Keratinocyte (primary cell): ENCODE results near the gene RALGPS1. TPM values are rescaled to one million over a fixed set of nuclear protein-coding genes. Genes with fewer than 3 reads are reported as not detected.
A peak's percentile ranks its signal among the peaks of the same experiment; 100 is the strongest.

ENCODE experiments used
- DNase-seq: peaks from one replicate; pipeline ENCODE4 v3.0.0-alpha.2; 2011; ENCODE audit warnings: low read depth, missing footprints, low spot score
- FAIRE-seq: peaks from 2 replicates; lab custom pipeline; 2011; peaks lifted over from hg19 to GRCh38; lab: Jason Lieb, UNC
- H2AFZ ChIP-seq: 2 replicates; pipeline ENCODE4 v1.6.0; 2012; ENCODE audit warnings: low read length, control low read depth, inconsistent platforms; ENCODE audit not compliant: control insufficient read depth
- H3K27ac ChIP-seq: 2 replicates; pipeline ENCODE4 v1.5.1; 2011; ENCODE audit warnings: low read length; ENCODE audit not compliant: control insufficient read depth, insufficient read depth
- H3K27me3 ChIP-seq: 3 replicates; pipeline ENCODE4 v1.6.0; 2011; ENCODE audit warnings: low read length; ENCODE audit not compliant: control insufficient read depth, insufficient read depth; ENCODE audit errors: extremely low read depth
- H3K36me3 ChIP-seq, 2 experiments: 2 replicates in 1 of 2; 3 replicates in 1 of 2; pipeline ENCODE4 v1.5.1; 2011; ENCODE audit warnings: low read length in 2 of 2, mild to moderate bottlenecking in 1 of 2; ENCODE audit not compliant: control insufficient read depth in 2 of 2, insufficient read depth in 2 of 2; ENCODE audit errors: extremely low read depth in 1 of 2
- H3K4me1 ChIP-seq: 3 replicates; pipeline ENCODE4 v1.5.1; 2011; ENCODE audit warnings: low read length; ENCODE audit not compliant: control insufficient read depth, insufficient read depth; ENCODE audit errors: extremely low read depth
- H3K4me2 ChIP-seq: 3 replicates; pipeline ENCODE4 v1.6.0; 2011; ENCODE audit warnings: low read depth, low read length; ENCODE audit not compliant: control insufficient read depth, insufficient read depth; ENCODE audit errors: extremely low read depth
- H3K4me3 ChIP-seq, 3 experiments: fragments of 200-600 bp in 1 of 3; sonication (generic) in 1 of 3; 2 replicates in 2 of 3; 3 replicates in 1 of 3; pipeline ENCODE4 v1.5.1; 2011 to 2016; ENCODE audit warnings: low read length in 3 of 3, mild to moderate bottlenecking in 3 of 3, control low read depth in 2 of 3, inconsistent platforms in 1 of 3, low read depth in 1 of 3, mixed read lengths in 1 of 3, mixed run types in 1 of 3, moderate library complexity in 1 of 3; ENCODE audit not compliant: control insufficient read depth in 2 of 3, insufficient read depth in 2 of 3; ENCODE audit errors: extremely low read depth in 1 of 3
- H3K79me2 ChIP-seq: 2 replicates; pipeline ENCODE4 v1.6.0; 2012; ENCODE audit warnings: low read length; ENCODE audit not compliant: control insufficient read depth, insufficient read depth
- H3K9ac ChIP-seq: 3 replicates; pipeline ENCODE4 v1.6.0; 2011; ENCODE audit warnings: low read length; ENCODE audit not compliant: control insufficient read depth, insufficient read depth; ENCODE audit errors: extremely low read depth
- H3K9me1 ChIP-seq: 3 replicates; pipeline ENCODE4 v1.6.0; 2011; ENCODE audit warnings: low read length; ENCODE audit not compliant: control insufficient read depth, insufficient read depth; ENCODE audit errors: extremely low read depth
- H3K9me3 ChIP-seq: 2 replicates; pipeline ENCODE4 v1.5.1; 2012; ENCODE audit warnings: low read depth, low read length; ENCODE audit not compliant: control insufficient read depth
- H4K20me1 ChIP-seq: 3 replicates; pipeline ENCODE4 v1.6.0; 2011; ENCODE audit warnings: low read length; ENCODE audit not compliant: control insufficient read depth, insufficient read depth; ENCODE audit errors: extremely low read depth
- CTCF ChIP-seq, 3 experiments: IDR thresholded peaks in 1 of 3; conservative IDR thresholded peaks in 1 of 3; optimal IDR thresholded peaks in 1 of 3; 2 replicates in 2 of 3; 3 replicates in 1 of 3; pipeline versions ENCODE3 to v1.5.1; 2011; ENCODE audit warnings: low read length in 3 of 3, mild to moderate bottlenecking in 3 of 3, moderate library complexity in 2 of 3, control low read depth in 1 of 3, inconsistent platforms in 1 of 3; ENCODE audit not compliant: insufficient read depth in 2 of 3; ENCODE audit errors: extremely low read depth in 1 of 3
- EZH2 ChIP-seq: IDR thresholded peaks from one replicate; pipeline ENCODE4 v1.6.1; 2012; ENCODE audit warnings: inconsistent platforms, mild to moderate bottlenecking, low read length, moderate library complexity
- dilution Hi-C: fragments of 300-500 bp; cut with MboI; formaldehyde crosslinking; loops from one replicate; pipeline ENCODE4 v1.7.0; 2020; ENCODE audit warnings: low sequenced_read_pairs; ENCODE audit not compliant: extremely low pct_ligation_motif_present
- polyA plus RNA-seq, 5 experiments: library from polyadenylated mRNA; depleted of rRNA in 3 of 5; stranded (reverse) in 3 of 5; stranded (forward) in 1 of 5; unstranded in 1 of 5; fragments of >200 nt; gene quantifications; 1 replicate in 1 of 5; 2 replicates in 3 of 5; 3 replicates in 1 of 5; pipeline versions ENCODE4 v1.2.1 to v1.2.3, GENCODE V29; 2011 to 2012; ENCODE audit warnings: missing spikeins in 2 of 5, low read depth in 1 of 5, low replicate concordance in 1 of 5

RALGPS1 gene
- polyA plus RNA-seq, 1 donor (not counting 4 experiments of a cell fraction or from before 2014, with no cell fraction given) = 0.56 TPM

GRCh38 chr9:127224178-127224882 lies 309.7 kb downstream of the RALGPS1 start:
- peak overlapping the region; percentile 52 to 78 (median 77) for H3K4me3 ChIP-seq
- H2AFZ ChIP-seq = peak overlapping the region; percentile 90
- H3K4me1 ChIP-seq = peaks cover 3% of the 10 kb centered on the region
- dilution Hi-C loops = no loop called here
- peak overlapping the region; percentile 90 for H3K4me2 ChIP-seq
- H3K79me2 ChIP-seq = no peaks in the 10 kb centered on the region
- no peak for DNase-seq
- no peak for FAIRE-seq
- no peaks in the 10 kb centered on the region for H3K36me3 ChIP-seq
- no peaks in the 10 kb centered on the region for H4K20me1 ChIP-seq
- TF ChIP-seq CTCF (optimal IDR thresholded peaks at IDR 0.05 in 1 of 3, IDR thresholded peaks at IDR 0.05 in 1 of 3, conservative IDR thresholded peaks at IDR 0.05 in 1 of 3; ENCODE audit: extremely low read depth in 1 of 3, insufficient read depth in 2 of 3, low read length in 3 of 3) (no peak), EZH2 (no peak)
- H3K9me1 ChIP-seq = no peaks in the 10 kb centered on the region
- H3K27me3 ChIP-seq = peaks cover 20% of the 10 kb centered on the region
- no peaks in the 10 kb centered on the region for H3K9me3 ChIP-seq
- H3K27ac ChIP-seq = no peak overlapping the region
- H3K9ac ChIP-seq = peak overlapping the region; percentile 74

- Histone ChIP-seq H3K36me3 (no peaks in the 10 kb centered on the region), H3K27me3 (peaks cover 20% of the 10 kb centered on the region), H3K27ac (no peak overlapping the region), H3K79me2 (no peaks in the 10 kb centered on the region), H4K20me1 (no peaks in the 10 kb centered on the region), H3K9me1 (no peaks in the 10 kb centered on the region), H3K4me3 (peak overlapping the region; percentile 63 to 78 (median 77)), H3K4me2 (peak overlapping the region; percentile 90), H3K9ac (peak overlapping the region; percentile 57), H3K9me3 (no peaks in the 10 kb centered on the region), H2AFZ (peak overlapping the region; percentile 86), H3K4me1 (peaks cover 3% of the 10 kb centered on the region)
- FAIRE-seq = no peak
- dilution Hi-C loops = no loop called here
- TF ChIP-seq CTCF (optimal IDR thresholded peaks at IDR 0.05 in 1 of 3, IDR thresholded peaks at IDR 0.05 in 1 of 3, conservative IDR thresholded peaks at IDR 0.05 in 1 of 3; ENCODE audit: extremely low read depth in 1 of 3, insufficient read depth in 2 of 3, low read length in 3 of 3) = no peak
- TF ChIP-seq EZH2 = no peak
- no peak for DNase-seq
Measured at GRCh38 chr9:127224883-127225739, 310.5 kb downstream of the RALGPS1 start.
